HepG2 (cell line): ENCODE measurements around the gene OR2AG1.

Experiments used
- AKAP8 ChIP-seq: sonication (generic); formaldehyde crosslinking; IDR thresholded peaks from 2 replicates; pipeline ENCODE4 v1.5.1; 2020; ENCODE audit warnings: mild to moderate bottlenecking, missing genetic modification reagents
- GABPA ChIP-seq, 2 experiments: IDR thresholded peaks; 2 replicates each; pipeline ENCODE4 v1.6.1; 2011 to 2016; ENCODE audit warnings: low read depth in 2 of 2, low read length in 1 of 2, missing biosample characterization in 1 of 2, missing genetic modification characterization in 1 of 2
- HOXD1 ChIP-seq: sonication (generic); formaldehyde crosslinking; IDR thresholded peaks from 2 replicates; pipeline ENCODE4 v1.5.0; 2020; ENCODE audit warnings: missing genetic modification reagents
- POLR2A ChIP-seq, 2 experiments: IDR thresholded peaks; 2 replicates each; pipeline ENCODE4 v1.6.1; 2011; ENCODE audit warnings: low read depth in 2 of 2, low read length in 2 of 2, mild to moderate bottlenecking in 1 of 2, moderate library complexity in 1 of 2; ENCODE audit not compliant: insufficient read depth in 1 of 2
- POLR2G ChIP-seq: fragments of 200-400 bp; formaldehyde crosslinking; IDR thresholded peaks from 2 replicates; pipeline ENCODE4 v1.6.1; 2018; ENCODE audit warnings: mild to moderate bottlenecking, low read depth, low read length, moderate library complexity
- ZBTB38 ChIP-seq: sonication (generic); formaldehyde crosslinking; IDR thresholded peaks from 2 replicates; pipeline ENCODE4 v1.5.1; 2020; ENCODE audit warnings: mild to moderate bottlenecking, missing genetic modification reagents
- ZFP1 ChIP-seq: IDR thresholded peaks from 2 replicates; pipeline ENCODE4 v1.6.1; 2016
- ZNF251 ChIP-seq: sonication (generic); formaldehyde crosslinking; IDR thresholded peaks from 2 replicates; pipeline ENCODE4 v1.9.0; 2021; ENCODE audit warnings: mild to moderate bottlenecking, missing genetic modification reagents
- ZNF790 ChIP-seq: sonication (generic); formaldehyde crosslinking; IDR thresholded peaks from 2 replicates; pipeline ENCODE4 v1.8.0; 2022; ENCODE audit warnings: missing genetic modification reagents, mild to moderate bottlenecking, borderline replicate concordance
- TF ChIP-seq, protein P1 (sequence below): sonication (generic); formaldehyde crosslinking; IDR thresholded peaks from 2 replicates; pipeline ENCODE4 v1.5.0; 2020; ENCODE audit warnings: mild to moderate bottlenecking, missing genetic modification reagents, moderate library complexity

DNA sequence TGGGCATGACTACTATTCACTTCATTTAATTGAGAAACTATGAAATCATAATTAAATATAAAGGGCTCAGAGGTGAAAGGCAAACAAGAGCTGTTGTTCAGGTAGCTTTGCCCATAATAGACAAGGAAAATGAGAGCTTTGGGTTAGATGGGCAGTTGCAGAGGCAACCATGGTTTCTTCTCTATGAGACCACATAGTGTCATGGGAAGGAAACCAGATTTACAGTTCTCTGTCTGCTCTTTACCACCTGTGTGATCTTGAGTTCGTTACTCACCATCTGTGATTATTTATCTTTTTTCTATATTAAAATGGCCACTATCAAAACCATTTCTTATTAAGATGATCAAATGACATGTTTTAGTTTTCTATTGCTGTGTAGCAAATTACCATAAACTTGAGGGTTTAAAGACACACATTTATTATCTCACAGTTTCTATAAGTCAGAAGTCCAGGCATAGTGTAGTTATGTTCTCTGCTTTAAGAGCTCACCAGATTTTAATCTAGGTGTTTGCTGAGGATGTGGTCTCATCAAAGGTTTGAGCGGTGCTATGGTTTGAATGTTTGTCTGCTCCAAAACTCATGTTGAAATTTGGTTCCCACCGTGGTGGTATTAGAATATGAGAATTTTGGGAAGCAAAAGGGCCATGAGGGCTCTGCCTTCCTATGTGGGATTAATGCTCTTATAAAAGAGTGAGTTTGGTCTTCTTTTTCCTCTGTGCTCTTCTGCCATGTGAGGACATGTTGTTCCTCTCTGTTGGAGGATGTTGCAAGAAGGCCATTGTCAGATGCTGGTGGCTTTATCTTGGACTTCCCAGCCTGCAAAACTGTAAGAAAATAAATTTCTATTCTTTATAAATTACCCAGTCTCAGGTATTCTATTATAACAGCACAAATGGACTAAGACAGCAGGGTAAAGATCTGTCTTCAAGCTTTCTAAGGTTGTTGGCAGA lies 49.2 kb upstream of the OR2AG1 start:
- no peak for TF ChIP-seq ZBTB38
- TF ChIP-seq, protein P1, sequence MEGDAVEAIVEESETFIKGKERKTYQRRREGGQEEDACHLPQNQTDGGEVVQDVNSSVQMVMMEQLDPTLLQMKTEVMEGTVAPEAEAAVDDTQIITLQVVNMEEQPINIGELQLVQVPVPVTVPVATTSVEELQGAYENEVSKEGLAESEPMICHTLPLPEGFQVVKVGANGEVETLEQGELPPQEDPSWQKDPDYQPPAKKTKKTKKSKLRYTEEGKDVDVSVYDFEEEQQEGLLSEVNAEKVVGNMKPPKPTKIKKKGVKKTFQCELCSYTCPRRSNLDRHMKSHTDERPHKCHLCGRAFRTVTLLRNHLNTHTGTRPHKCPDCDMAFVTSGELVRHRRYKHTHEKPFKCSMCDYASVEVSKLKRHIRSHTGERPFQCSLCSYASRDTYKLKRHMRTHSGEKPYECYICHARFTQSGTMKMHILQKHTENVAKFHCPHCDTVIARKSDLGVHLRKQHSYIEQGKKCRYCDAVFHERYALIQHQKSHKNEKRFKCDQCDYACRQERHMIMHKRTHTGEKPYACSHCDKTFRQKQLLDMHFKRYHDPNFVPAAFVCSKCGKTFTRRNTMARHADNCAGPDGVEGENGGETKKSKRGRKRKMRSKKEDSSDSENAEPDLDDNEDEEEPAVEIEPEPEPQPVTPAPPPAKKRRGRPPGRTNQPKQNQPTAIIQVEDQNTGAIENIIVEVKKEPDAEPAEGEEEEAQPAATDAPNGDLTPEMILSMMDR (CRISPR knock-in tag) = no peak
- TF ChIP-seq ZNF790 = no peak
- TF ChIP-seq AKAP8 (CRISPR knock-in tag) = no peak
- TF ChIP-seq ZFP1 = no peak
- no peak for TF ChIP-seq POLR2G
- TF ChIP-seq ZNF251 (CRISPR knock-in tag) = no peak
- no peak for TF ChIP-seq GABPA (IDR thresholded peaks at IDR 0.05; ENCODE audit: low read depth, low read length)
- TF ChIP-seq GABPA (CRISPR knock-in tag; IDR thresholded peaks at IDR 0.05; ENCODE audit: low read depth) = no peak
- no peak for TF ChIP-seq HOXD1
- TF ChIP-seq POLR2A (IDR thresholded peaks at IDR 0.05; ENCODE audit: insufficient read depth in 1 of 2, low read depth in 2 of 2, low read length in 2 of 2) = no peak
